ENCODE results near the gene HIPK2. TPM values are rescaled to one million over a fixed set of nuclear protein-coding genes. Genes with fewer than 3 reads are reported as not detected.

The HIPK2 gene
- total RNA-seq, 1 experiment from 2014 or later: 33.4 TPM

DNA sequence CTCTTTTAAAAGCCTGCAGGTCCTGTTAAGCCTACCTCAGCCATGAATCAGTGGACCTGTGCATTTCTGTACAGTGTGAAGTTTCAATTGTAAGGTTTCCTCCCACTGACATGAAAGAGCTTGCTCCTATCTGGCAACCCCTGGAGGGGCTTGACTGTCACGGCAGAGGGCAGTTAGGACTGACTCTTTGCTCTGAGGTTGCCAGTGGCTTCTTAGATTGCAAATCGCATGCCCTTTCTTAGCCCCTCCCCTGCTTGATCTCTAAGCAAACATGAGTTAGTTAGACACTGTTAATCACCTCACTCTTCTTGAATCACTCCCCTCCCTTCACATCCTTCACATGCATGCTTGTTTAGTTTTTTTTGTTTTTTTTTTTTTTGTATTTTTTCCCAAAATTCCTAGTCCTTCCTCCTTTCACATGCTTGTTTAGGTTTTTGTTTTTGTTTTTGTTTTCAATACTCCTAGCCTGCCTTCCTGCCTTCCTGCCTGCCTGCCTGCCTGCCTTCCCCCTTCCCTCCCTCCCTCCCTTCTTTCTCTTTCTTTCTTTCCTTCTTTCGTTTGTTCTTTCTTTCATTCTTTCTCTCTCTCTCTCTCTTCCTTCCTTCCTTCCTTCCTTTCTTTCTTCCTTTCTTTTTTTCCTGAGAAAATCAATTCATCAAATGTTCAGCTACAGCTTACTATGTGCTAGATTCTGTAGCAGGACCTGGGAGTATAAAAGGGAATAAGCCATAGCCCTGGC is 6.0 kb upstream of the HIPK2 start:
- Mint-ChIP-seq H3K36me3 (ENCODE audit: insufficient read depth, unreplicated experiment) (peaks cover under 1% of the 10 kb centered on the region), H3K27me3 (ENCODE audit: unreplicated experiment) (peaks cover 16% of the 10 kb centered on the region), H3K27ac (ENCODE audit: unreplicated experiment) (no peak overlapping the region), H3K4me3 (ENCODE audit: low read depth, unreplicated experiment) (no peak overlapping the region), H3K9me3 (ENCODE audit: low read depth, unreplicated experiment) (no peaks in the 10 kb centered on the region), H3K4me1 (ENCODE audit: low read depth, unreplicated experiment) (peaks cover 11% of the 10 kb centered on the region)
- CTCF ChIA-PET: interaction anchor here (0.6 to 0.8 kb wide), 2 partner anchors 25 to 51 kb away, joined by 5 read pairs; no protein-coding TSS in a partner anchor
- BruUV-seq (replicated peaks): no TSS peak
- intact Hi-C loops (cut with micrococcal nuclease; ENCODE audit: unreplicated experiment): no loop called here
- DNase-seq: no peak
- TF ChIP-seq, protein P1, sequence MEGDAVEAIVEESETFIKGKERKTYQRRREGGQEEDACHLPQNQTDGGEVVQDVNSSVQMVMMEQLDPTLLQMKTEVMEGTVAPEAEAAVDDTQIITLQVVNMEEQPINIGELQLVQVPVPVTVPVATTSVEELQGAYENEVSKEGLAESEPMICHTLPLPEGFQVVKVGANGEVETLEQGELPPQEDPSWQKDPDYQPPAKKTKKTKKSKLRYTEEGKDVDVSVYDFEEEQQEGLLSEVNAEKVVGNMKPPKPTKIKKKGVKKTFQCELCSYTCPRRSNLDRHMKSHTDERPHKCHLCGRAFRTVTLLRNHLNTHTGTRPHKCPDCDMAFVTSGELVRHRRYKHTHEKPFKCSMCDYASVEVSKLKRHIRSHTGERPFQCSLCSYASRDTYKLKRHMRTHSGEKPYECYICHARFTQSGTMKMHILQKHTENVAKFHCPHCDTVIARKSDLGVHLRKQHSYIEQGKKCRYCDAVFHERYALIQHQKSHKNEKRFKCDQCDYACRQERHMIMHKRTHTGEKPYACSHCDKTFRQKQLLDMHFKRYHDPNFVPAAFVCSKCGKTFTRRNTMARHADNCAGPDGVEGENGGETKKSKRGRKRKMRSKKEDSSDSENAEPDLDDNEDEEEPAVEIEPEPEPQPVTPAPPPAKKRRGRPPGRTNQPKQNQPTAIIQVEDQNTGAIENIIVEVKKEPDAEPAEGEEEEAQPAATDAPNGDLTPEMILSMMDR (IDR thresholded peaks at IDR 0.05; ENCODE audit: unreplicated experiment): no peak

DNA sequence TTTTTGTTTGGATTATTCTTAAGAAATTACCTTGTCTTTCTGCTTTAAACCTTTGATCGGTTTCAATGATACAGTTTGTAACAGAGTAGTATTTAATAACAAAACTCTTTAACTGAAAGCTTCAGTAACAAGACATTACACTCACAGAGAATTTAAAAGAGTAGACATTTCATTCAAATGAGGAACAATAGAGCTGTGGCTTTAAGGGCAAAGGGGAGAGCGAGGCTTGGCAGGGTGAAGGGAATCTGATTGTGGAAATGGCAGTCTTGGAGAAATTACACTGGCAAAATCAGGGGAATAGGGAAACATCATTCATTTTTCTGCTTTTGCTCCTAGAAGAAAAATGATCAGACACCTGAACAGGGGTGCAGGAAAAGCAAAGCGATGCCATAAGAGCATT is 5.1 kb upstream of the HIPK2 start:
- Mint-ChIP-seq H3K27ac (ENCODE audit: unreplicated experiment) (no peak overlapping the region), H3K36me3 (ENCODE audit: insufficient read depth, unreplicated experiment) (peaks cover 9% of the 10 kb centered on the region), H3K27me3 (ENCODE audit: unreplicated experiment) (peaks cover 19% of the 10 kb centered on the region), H3K4me3 (ENCODE audit: low read depth, unreplicated experiment) (no peak overlapping the region), H3K9me3 (ENCODE audit: low read depth, unreplicated experiment) (no peaks in the 10 kb centered on the region), H3K4me1 (ENCODE audit: low read depth, unreplicated experiment) (peaks cover 15% of the 10 kb centered on the region)
- TF ChIP-seq, protein P1 (IDR thresholded peaks at IDR 0.05; ENCODE audit: unreplicated experiment): no peak
- DNase-seq: no peak
- intact Hi-C loops (cut with micrococcal nuclease; ENCODE audit: unreplicated experiment): no loop called here
- BruUV-seq (replicated peaks): no TSS peak
- CTCF ChIA-PET: interaction anchor here (0.8 kb wide), 1 partner anchor 50 kb away, joined by 5 read pairs; no protein-coding TSS in a partner anchor

DNA sequence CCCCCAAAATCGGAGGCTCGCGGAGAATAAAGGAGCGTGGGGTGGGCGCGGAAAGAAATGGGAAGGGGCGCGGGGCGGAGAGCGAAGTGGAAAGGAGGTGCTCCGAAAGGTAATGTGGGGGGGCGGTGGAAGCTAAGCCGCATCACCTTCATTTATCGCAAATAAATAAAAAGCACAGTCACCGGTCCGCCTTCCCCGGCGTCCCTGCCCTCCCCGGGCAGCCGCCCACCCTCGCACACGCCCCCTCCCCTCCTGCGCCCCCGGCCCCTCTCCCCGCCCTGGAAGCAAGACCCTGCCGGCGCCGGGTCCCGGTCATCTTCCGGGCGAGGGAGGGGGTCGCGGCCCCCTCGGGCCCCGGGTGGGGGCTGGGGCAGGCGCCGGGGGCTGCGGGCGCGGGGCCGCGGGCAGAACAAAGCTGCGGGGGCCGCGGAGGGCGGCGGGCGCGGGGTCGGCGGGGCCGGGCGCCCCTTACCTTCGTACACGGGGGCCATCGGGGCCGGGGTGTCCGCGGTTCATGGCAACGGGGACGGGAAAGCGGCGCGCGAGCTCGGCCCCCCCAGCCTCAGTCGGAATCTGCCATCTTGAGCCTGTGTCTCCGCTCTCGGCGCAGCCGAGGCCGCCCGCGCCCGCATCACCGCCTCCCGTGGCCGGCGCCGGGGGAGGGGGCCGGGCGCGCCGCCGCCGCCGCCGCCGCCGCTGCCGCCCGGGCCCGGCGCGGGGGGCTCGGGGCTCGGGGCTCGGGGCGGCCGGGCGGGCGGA is 486 bp downstream of the HIPK2 start:
- intact Hi-C loops (cut with micrococcal nuclease; ENCODE audit: unreplicated experiment): loop anchor here (2.0 to 5.0 kb wide), 3 partner anchors 45 to 139 kb away; no protein-coding TSS in a partner anchor
- BruUV-seq (replicated peaks): no TSS peak
- Mint-ChIP-seq H3K27me3 (ENCODE audit: unreplicated experiment) (peaks cover 19% of the 10 kb centered on the region), H3K4me1 (ENCODE audit: low read depth, unreplicated experiment) (peaks cover 31% of the 10 kb centered on the region), H3K27ac (ENCODE audit: unreplicated experiment) (peak overlapping the region; percentile 84), H3K36me3 (ENCODE audit: insufficient read depth, unreplicated experiment) (peaks cover 25% of the 10 kb centered on the region), H3K4me3 (ENCODE audit: low read depth, unreplicated experiment) (peak overlapping the region; percentile 95), H3K9me3 (ENCODE audit: low read depth, unreplicated experiment) (no peaks in the 10 kb centered on the region)
- CTCF ChIA-PET: interaction anchor here (1.0 kb wide), 1 partner anchor 22 kb away, joined by 3 read pairs; no protein-coding TSS in a partner anchor
- peak; percentile 25 for DNase-seq
- TF ChIP-seq, protein P1 (IDR thresholded peaks at IDR 0.05; ENCODE audit: unreplicated experiment): no peak

DNA sequence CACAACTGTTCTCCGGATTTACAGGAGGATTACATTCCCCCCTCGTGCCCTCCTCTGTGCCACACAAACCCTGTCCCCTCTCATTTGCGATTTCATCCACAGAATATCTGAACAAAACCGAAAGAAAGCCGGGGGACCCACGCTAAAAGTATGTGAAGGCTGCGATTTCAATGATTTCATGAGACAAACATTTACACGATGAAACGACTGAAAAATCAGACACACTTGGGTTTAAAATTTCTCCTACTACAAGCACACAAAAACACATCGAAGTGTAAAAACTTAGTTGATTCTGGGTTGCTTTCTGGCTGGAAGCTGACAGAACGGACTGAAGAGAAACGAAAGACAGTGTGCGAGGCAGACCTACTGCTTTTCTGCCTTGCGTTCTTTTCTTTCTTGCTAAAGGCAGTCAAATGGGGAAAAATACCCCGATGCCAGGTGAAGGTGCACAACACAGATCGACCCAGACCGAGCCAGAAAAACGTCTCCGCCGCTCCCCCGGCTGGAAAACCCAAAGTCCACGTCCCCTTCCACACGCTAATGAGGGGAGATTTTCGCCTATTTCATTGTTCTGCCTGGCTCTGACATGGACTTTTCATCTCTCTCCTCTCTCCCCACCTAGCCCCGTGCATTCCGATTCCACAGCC is 1.2 kb downstream of the HIPK2 start:
- DNase-seq: peak; percentile 18
- Mint-ChIP-seq H3K9me3 (ENCODE audit: low read depth, unreplicated experiment) (no peaks in the 10 kb centered on the region), H3K36me3 (ENCODE audit: insufficient read depth, unreplicated experiment) (peaks cover 25% of the 10 kb centered on the region), H3K27ac (ENCODE audit: unreplicated experiment) (peak overlapping the region; percentile 84), H3K4me1 (ENCODE audit: low read depth, unreplicated experiment) (peaks cover 38% of the 10 kb centered on the region), H3K27me3 (ENCODE audit: unreplicated experiment) (peaks cover 19% of the 10 kb centered on the region), H3K4me3 (ENCODE audit: low read depth, unreplicated experiment) (peak overlapping the region; percentile 95)
- intact Hi-C loops (cut with micrococcal nuclease; ENCODE audit: unreplicated experiment): loop anchor here (1.0 to 5.0 kb wide), 4 partner anchors 44 to 226 kb away; no protein-coding TSS in a partner anchor
- TF ChIP-seq, protein P1 (IDR thresholded peaks at IDR 0.05; ENCODE audit: unreplicated experiment): no peak
- BruUV-seq (replicated peaks): no TSS peak
- CTCF ChIA-PET: interaction anchor here (1.0 kb wide), 1 partner anchor 21 kb away, joined by 3 read pairs; no protein-coding TSS in a partner anchor

Data from Calu3 (cell line).